Dermis blood vessel endothelial cell (primary cell): ENCODE data around the gene MAS1L. TPM values are rescaled to one million over a fixed set of nuclear protein-coding genes. Genes with fewer than 3 reads are reported as not detected.

Source experiments
- DNase-seq: peaks from one replicate; pipeline ENCODE4 v3.0.0; 2010
- total RNA-seq: library from RNA; depleted of rRNA; stranded (reverse); fragments of >200 nt; gene quantifications from 2 replicates; pipeline ENCODE4 v1.2.3, GENCODE V29; 2014

MAS1L gene
- total RNA-seq = not detected in 2 replicates

- no peak for DNase-seq
Observed at GRCh38 chr6:29487660-29488059, at the start of gene MAS1L. MAS1L (minus strand) TSS chr6:29487956; CDS start chr6:29487902, 54 bp downstream.

- no peak for DNase-seq
Observed at GRCh38 chr6:29532320-29532951, 44.7 kb upstream of the MAS1L start.

- no peak for DNase-seq
Observed at GRCh38 chr6:29531668-29532067, 43.9 kb upstream of the MAS1L start.

GRCh38 chr6:29530671-29531310 lies 43.0 kb upstream of the MAS1L start:
- no peak for DNase-seq

- no peak for DNase-seq
Observed at GRCh38 chr6:29529956-29530355, 42.2 kb upstream of the MAS1L start.

- no peak for DNase-seq
Observed at GRCh38 chr6:29528988-29529560, 41.3 kb upstream of the MAS1L start.

GRCh38 chr6:29528300-29528931 lies 40.7 kb upstream of the MAS1L start:
- no peak for DNase-seq

- DNase-seq = no peak
Observed at GRCh38 chr6:29527564-29527963, 39.8 kb upstream of the MAS1L start.

- no peak for DNase-seq
Observed at GRCh38 chr6:29527126-29527525, 39.4 kb upstream of the MAS1L start.

- no peak for DNase-seq
Observed at GRCh38 chr6:29525311-29525639, 37.5 kb upstream of the MAS1L start.

- no peak for DNase-seq
Observed at GRCh38 chr6:29524444-29525310, 36.9 kb upstream of the MAS1L start.

GRCh38 chr6:29524044-29524443 lies 36.3 kb upstream of the MAS1L start:
- DNase-seq = no peak

GRCh38 chr6:29522227-29522626 lies 34.5 kb upstream of the MAS1L start:
- no peak for DNase-seq

GRCh38 chr6:29521006-29521680 lies 33.4 kb upstream of the MAS1L start:
- DNase-seq = no peak

- no peak for DNase-seq
Observed at GRCh38 chr6:29520232-29520631, 32.5 kb upstream of the MAS1L start.

- no peak for DNase-seq
Observed at GRCh38 chr6:29519291-29520010, 31.7 kb upstream of the MAS1L start.

GRCh38 chr6:29517728-29518440 lies 30.1 kb upstream of the MAS1L start:
- DNase-seq = no peak

- DNase-seq = no peak
Observed at GRCh38 chr6:29517245-29517644, 29.5 kb upstream of the MAS1L start.

GRCh38 chr6:29516108-29516507 lies 28.4 kb upstream of the MAS1L start:
- DNase-seq = no peak

GRCh38 chr6:29510746-29511300 lies 23.1 kb upstream of the MAS1L start:
- DNase-seq = no peak

- no peak for DNase-seq
Observed at GRCh38 chr6:29510202-29510601, 22.4 kb upstream of the MAS1L start.
